Brain microvascular endothelial cell (primary cell): Measurements from ENCODE around the gene FAF1.
A peak's percentile ranks its signal among the peaks of the same experiment; 100 is the strongest.
"Not testable (repeated sequence)": the region's sequence is repeated elsewhere in the genome, so short reads cannot be mapped to it uniquely, and the experiment has no call there.

Experiments
- DNase-seq: peaks from one replicate; pipeline ENCODE4 v3.0.0-alpha.2; 2020
- H3K27ac ChIP-seq: fragments of 250-450 bp; sonication (Bioruptor Pico); 2 replicates; pipeline ENCODE4 v1.5.1; 2020; ENCODE audit warnings: mild to moderate bottlenecking, moderate library complexity
- H3K27me3 ChIP-seq: fragments of 250-450 bp; sonication (Bioruptor Pico); replicated peaks from 2 replicates; pipeline ENCODE4 v1.5.1; 2020; ENCODE audit warnings: mild to moderate bottlenecking
- H3K36me3 ChIP-seq: fragments of 250-450 bp; sonication (Bioruptor Pico); replicated peaks from 2 replicates; pipeline ENCODE4 v1.5.1; 2020; ENCODE audit warnings: mild to moderate bottlenecking
- H3K4me3 ChIP-seq: 2 replicates; pipeline ENCODE4 v1.5.1; 2011; ENCODE audit warnings: low read depth, mild to moderate bottlenecking, control low read depth, low read length, moderate library complexity
- in situ Hi-C: cut with HindIII; loops from 2 replicates; pipeline ENCODE4 v1.10.0; 2017; ENCODE audit warnings: low sequenced_read_pairs, low pct_ligation_motif_present
- TF ChIP-seq, protein P1 (sequence below): IDR thresholded peaks from 2 replicates; pipeline ENCODE4 v1.5.1; 2011; ENCODE audit warnings: low read depth, mild to moderate bottlenecking, moderate library complexity, low read length, control low read depth, inconsistent platforms; ENCODE audit errors: missing control alignments

Gene FAF1

DNA sequence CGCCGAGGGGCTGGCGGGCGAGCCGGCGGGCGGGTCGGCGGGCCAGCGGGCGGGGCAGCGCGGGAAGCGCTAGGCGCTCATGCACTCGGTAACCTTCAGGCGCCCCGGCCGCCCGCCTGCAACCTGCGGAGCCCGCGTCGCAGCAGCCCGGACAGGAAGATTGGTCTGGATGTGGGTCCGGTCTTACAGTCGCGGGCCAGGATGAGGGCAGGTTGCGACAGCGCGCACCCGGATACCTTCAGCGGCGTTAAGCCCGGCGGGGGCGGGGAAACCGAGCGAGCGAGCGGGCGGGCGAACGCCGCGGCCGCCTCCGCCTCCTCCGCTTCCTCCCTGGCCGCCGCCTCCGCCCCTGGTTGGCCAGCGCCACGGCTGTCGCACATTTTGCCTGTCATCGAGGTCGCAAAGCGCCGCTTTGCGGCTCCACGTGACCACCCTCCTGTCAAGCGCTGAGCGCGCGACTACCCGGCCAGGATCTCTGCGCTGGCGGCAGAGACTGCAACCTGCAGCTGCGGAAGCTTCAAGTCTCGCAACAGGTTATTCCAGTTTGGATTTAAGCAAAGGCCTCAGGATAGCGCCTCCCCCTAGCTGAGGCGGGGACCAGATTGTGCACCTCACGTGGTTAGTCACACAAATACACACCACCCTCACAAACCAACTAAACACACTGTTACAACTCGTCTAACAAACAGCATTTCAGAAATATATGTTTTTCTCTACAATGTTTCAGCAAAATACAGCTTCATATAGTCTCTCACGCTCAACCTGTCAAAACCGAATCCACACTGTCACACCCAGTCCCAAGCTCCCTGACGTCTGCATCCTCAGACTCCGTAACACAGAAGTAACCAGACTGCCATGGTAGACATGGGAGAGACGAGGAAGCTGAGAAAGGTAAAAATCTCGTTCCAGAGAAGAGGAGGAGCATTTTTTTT is at the start of gene FAF1:
TSS of gene FAF1 (minus strand) at position 355 of the 932 bp plus-strand sequence. CDS start 456 bp downstream, outside the sequence.
- in situ Hi-C loops = no loop called here
- Histone ChIP-seq H3K4me3 (peak within 1 kb of the TSS; percentile 72), H3K27me3 (no peaks in the 10 kb centered on the region), H3K27ac (peak within 1 kb of the TSS; percentile 1), H3K36me3 (no peaks in the 10 kb centered on the region)
- DNase-seq = peak; percentile 96
- TF ChIP-seq, protein P1, sequence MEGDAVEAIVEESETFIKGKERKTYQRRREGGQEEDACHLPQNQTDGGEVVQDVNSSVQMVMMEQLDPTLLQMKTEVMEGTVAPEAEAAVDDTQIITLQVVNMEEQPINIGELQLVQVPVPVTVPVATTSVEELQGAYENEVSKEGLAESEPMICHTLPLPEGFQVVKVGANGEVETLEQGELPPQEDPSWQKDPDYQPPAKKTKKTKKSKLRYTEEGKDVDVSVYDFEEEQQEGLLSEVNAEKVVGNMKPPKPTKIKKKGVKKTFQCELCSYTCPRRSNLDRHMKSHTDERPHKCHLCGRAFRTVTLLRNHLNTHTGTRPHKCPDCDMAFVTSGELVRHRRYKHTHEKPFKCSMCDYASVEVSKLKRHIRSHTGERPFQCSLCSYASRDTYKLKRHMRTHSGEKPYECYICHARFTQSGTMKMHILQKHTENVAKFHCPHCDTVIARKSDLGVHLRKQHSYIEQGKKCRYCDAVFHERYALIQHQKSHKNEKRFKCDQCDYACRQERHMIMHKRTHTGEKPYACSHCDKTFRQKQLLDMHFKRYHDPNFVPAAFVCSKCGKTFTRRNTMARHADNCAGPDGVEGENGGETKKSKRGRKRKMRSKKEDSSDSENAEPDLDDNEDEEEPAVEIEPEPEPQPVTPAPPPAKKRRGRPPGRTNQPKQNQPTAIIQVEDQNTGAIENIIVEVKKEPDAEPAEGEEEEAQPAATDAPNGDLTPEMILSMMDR = peak; percentile 35

GRCh38 chr1:51009381-51009780 is 49.3 kb upstream of the FAF1 start:
- Histone ChIP-seq H3K27ac (no peak overlapping the region), H3K36me3 (no peaks in the 10 kb centered on the region), H3K27me3 (no peaks in the 10 kb centered on the region), H3K4me3 (no peak overlapping the region)
- TF ChIP-seq, protein P1 = no peak
- no peak for DNase-seq
- in situ Hi-C loops = no loop called here

GRCh38 chr1:51005549-51005948 is 45.5 kb upstream of the FAF1 start:
- H3K27me3 ChIP-seq, in situ Hi-C loops, H3K4me3 ChIP-seq, H3K36me3 ChIP-seq, H3K27ac ChIP-seq, DNase-seq: not testable (repeated sequence)

DNA sequence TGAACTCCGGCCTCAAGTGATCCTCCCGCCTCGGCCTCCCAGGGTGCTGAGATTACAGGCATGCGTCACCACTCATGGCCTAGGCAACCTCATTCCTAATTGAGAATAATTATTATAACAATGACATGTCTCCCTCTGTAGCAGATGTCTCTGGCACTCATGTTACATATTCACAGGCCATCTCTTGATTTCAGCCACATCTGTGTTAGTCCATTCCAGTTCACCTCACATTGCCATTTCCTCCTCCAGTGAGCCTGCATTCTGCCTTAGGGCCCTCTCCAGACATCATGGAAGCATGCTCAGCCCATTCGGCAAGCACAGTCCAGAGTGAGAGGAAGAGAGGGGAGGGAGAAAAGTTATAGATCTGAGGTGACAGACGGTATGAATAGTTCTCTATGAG is 42.4 kb upstream of the FAF1 start:
- Histone ChIP-seq H3K27ac (no peak overlapping the region), H3K27me3 (no peaks in the 10 kb centered on the region), H3K4me3 (no peak overlapping the region), H3K36me3 (no peaks in the 10 kb centered on the region)
- TF ChIP-seq, protein P1 = no peak
- no peak for DNase-seq
- in situ Hi-C loops = no loop called here

DNA sequence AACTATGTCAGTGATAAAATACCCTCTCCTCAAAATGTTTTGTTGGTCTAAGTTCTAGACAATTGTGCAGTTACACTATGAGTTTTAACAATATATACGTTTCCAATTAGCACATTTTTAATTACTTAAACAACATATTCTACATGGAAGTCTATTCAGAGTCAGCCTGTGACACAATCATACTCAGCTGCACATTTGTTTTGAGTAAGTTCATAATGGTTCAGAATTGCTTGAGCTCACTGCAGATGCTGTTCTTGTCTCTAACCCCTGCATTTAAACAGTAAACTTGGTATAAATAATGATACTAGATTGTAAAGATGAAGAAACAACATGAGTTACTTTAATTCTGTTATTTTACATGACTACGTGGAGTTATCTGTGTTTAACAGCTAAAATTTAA is 40.6 kb upstream of the FAF1 start:
- no peaks in the 10 kb centered on the region for H3K36me3 ChIP-seq
- no peak for DNase-seq
- TF ChIP-seq, protein P1 = no peak
- in situ Hi-C loops = no loop called here
- H3K4me3 ChIP-seq = no peak overlapping the region
- no peak overlapping the region for H3K27ac ChIP-seq
- no peaks in the 10 kb centered on the region for H3K27me3 ChIP-seq

DNA sequence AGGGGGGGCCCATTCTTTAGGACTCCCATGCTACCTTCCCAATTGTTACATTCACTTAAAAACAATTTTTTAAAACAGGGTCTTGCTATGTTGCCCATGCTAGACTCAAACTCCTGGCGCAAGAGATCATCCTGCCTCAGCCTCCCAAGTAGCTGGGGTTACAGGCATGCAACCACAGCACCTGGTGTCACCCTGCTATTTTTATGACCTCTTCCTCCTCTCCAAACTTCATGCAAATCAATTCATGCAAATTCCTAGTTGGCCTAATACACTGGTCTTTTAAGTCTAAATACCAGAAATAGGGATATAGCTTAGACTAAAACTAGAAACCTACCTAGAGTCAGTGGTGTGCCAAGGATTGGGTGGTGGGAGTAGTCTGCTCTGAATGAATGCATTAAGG is 40.1 kb upstream of the FAF1 start:
- in situ Hi-C loops = no loop called here
- no peaks in the 10 kb centered on the region for H3K27me3 ChIP-seq
- no peaks in the 10 kb centered on the region for H3K36me3 ChIP-seq
- H3K4me3 ChIP-seq = no peak overlapping the region
- no peak overlapping the region for H3K27ac ChIP-seq
- TF ChIP-seq, protein P1 = no peak
- DNase-seq = no peak

GRCh38 chr1:50999375-50999774 is 39.3 kb upstream of the FAF1 start:
- DNase-seq, H3K36me3 ChIP-seq, H3K27ac ChIP-seq, in situ Hi-C loops, H3K4me3 ChIP-seq, H3K27me3 ChIP-seq: not testable (repeated sequence)
